Epithelial cell of esophagus (primary cell): ENCODE results near the gene UBE2K.

ENCODE experiments used
- DNase-seq: peaks from one replicate; pipeline ENCODE4 v3.0.0; 2010; ENCODE audit warnings: low read depth
- H3K4me3 ChIP-seq: 2 replicates; pipeline ENCODE4 v1.5.1; 2011; ENCODE audit warnings: mild to moderate bottlenecking, low read length, control low read depth
- CTCF ChIP-seq: IDR thresholded peaks from 2 replicates; pipeline ENCODE4 v1.5.1; 2011; ENCODE audit warnings: low read depth, mild to moderate bottlenecking, low read length, control low read depth, inconsistent platforms; ENCODE audit not compliant: insufficient read depth; ENCODE audit errors: missing control alignments

Gene UBE2K

DNA sequence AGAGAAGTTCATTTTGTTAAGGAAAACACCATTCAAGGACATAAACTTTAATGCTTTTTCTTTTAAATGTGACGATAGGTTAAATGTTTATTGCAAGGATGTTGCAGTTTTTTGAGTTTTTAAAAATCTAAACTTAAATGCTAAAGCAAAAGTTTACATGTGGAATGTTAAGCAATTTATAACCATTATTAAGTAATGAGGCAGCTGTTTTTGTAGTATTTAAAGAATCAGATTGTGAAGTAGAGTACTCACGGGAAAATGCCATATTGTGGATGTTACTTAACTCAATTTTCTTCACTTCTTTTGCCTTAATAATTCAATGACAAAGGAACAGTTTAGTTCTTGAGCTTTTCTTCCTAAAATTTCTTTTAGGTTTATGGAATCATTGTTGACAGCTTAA, 43.5 kb downstream of the UBE2K start:
- H3K4me3 ChIP-seq: no peak overlapping the region
- no peak for DNase-seq
- TF ChIP-seq CTCF: no peak

DNA sequence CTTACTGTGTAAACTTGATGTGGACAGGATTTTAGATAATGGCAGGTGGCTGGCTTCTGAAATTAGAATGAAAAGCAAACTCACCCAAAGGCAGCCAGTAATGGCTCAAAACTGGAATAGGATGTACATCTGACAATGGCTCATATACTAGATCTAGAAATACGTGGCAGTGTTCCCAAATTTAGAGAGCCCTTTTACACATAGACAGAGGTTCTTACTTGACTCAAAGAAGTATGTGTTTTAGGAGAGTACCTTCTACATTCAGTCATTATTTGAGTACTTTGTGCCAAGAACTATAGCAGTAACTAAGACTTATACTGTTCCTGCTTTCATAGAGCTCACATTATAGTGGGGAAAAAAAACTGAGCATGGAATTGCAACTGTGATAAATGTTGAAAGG, 48.0 kb downstream of the UBE2K start:
- DNase-seq: no peak
- no peak overlapping the region for H3K4me3 ChIP-seq
- no peak for TF ChIP-seq CTCF

DNA sequence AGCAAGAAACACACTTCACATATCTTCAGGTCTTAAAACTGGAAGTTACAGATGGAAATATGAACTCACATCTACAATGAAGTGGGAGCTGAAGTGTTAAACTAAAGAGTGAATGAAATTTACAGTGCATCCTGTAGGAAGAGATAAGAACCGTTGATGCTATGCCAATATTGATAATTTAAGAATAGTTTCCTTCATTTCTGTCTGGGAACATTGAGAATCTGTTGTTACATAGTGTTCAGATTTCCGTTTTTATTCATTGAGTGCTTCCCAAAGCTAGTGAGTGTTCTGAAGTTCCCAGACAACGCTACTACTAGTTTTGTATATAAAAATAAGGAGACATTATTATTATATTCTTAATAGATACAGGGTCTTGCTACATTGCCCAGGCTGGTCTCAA, 52.3 kb downstream of the UBE2K start:
- TF ChIP-seq CTCF: no peak
- DNase-seq: no peak

GRCh38 chr4:39754309-39754708, 56.4 kb downstream of the UBE2K start:
- TF ChIP-seq CTCF: no peak
- no peak for DNase-seq

More for the DNA sequence above, 52.3 kb downstream of the UBE2K start:
- H3K4me3 ChIP-seq: no peak overlapping the region

DNA sequence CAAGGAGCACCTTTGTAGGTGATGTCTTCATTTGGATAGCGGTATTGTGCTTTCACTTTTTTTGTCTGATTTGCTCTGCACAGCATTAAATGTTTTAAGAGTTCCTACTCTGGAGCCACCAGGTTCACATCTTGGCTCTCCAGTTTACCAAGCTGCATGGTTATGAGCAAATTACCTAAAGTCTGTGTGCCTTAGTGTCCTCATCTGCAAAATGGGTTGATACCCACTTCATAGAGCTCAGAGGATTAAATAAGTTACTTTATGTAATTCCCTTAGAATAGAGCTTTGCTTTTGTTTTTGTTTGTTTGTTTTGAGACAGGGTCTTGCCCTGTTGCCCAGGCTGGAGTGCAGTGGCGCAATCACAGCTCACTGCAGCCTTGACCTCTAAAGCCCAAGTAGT, 58.2 kb downstream of the UBE2K start:
- TF ChIP-seq CTCF: no peak
- DNase-seq: no peak
- no peak overlapping the region for H3K4me3 ChIP-seq

More at GRCh38 chr4:39754309-39754708, 56.4 kb downstream of the UBE2K start:
- H3K4me3 ChIP-seq: no peak overlapping the region

- no peak overlapping the region for H3K4me3 ChIP-seq
- DNase-seq: no peak
- no peak for TF ChIP-seq CTCF
These were observed 60.2 kb downstream of the UBE2K start for GRCh38 chr4:39758176-39758575.

GRCh38 chr4:39759569-39759968, 61.6 kb downstream of the UBE2K start:
- H3K4me3 ChIP-seq: no peak overlapping the region

More at GRCh38 chr4:39759569-39759968, 61.6 kb downstream of the UBE2K start:
- TF ChIP-seq CTCF: no peak
- peak; percentile 53 for DNase-seq
